HG02623 (cell line): Measurements from ENCODE around the gene DSP.

Experiments used
- ATAC-seq: cut with Tn5 transposase; IDR thresholded peaks from one replicate; pipeline ENCODE4 v1.9.1; 2021; ENCODE audit warnings: moderate library complexity; ENCODE audit not compliant: unreplicated experiment

Gene DSP, protein sequence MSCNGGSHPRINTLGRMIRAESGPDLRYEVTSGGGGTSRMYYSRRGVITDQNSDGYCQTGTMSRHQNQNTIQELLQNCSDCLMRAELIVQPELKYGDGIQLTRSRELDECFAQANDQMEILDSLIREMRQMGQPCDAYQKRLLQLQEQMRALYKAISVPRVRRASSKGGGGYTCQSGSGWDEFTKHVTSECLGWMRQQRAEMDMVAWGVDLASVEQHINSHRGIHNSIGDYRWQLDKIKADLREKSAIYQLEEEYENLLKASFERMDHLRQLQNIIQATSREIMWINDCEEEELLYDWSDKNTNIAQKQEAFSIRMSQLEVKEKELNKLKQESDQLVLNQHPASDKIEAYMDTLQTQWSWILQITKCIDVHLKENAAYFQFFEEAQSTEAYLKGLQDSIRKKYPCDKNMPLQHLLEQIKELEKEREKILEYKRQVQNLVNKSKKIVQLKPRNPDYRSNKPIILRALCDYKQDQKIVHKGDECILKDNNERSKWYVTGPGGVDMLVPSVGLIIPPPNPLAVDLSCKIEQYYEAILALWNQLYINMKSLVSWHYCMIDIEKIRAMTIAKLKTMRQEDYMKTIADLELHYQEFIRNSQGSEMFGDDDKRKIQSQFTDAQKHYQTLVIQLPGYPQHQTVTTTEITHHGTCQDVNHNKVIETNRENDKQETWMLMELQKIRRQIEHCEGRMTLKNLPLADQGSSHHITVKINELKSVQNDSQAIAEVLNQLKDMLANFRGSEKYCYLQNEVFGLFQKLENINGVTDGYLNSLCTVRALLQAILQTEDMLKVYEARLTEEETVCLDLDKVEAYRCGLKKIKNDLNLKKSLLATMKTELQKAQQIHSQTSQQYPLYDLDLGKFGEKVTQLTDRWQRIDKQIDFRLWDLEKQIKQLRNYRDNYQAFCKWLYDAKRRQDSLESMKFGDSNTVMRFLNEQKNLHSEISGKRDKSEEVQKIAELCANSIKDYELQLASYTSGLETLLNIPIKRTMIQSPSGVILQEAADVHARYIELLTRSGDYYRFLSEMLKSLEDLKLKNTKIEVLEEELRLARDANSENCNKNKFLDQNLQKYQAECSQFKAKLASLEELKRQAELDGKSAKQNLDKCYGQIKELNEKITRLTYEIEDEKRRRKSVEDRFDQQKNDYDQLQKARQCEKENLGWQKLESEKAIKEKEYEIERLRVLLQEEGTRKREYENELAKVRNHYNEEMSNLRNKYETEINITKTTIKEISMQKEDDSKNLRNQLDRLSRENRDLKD (N-terminal part only)

DNA sequence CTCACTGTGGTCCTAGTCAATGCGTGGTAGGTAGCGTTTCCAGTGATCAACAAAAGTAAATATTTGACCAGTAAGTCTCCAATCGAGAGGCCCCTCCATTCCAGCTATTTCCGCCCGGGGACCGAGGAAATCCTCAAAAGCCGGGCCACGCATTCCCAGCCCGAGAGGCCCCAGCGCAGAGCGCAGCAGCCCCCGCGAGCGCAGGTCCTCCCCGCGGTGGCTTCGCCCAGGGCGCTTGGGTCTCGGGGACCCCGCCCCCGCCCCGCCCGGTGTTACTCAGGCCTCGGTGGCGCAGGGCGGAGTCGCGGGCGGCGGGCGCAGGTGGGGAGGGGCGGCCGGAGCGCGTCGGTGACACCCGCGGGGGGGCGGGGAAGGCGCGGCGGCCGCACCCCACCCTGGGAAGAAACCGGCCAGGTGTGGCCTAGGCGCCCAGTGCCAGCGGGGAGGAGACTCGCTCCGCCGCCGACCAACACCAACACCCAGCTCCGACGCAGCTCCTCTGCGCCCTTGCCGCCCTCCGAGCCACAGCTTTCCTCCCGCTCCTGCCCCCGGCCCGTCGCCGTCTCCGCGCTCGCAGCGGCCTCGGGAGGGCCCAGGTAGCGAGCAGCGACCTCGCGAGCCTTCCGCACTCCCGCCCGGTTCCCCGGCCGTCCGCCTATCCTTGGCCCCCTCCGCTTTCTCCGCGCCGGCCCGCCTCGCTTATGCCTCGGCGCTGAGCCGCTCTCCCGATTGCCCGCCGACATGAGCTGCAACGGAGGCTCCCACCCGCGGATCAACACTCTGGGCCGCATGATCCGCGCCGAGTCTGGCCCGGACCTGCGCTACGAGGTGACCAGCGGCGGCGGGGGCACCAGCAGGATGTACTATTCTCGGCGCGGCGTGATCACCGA, at the start of gene DSP:
Gene DSP, plus strand, starts transcription at position 497 of the 890 bp plus-strand sequence. Its CDS starts 245 bp downstream, at position 742.
- ATAC-seq = no peak

DNA sequence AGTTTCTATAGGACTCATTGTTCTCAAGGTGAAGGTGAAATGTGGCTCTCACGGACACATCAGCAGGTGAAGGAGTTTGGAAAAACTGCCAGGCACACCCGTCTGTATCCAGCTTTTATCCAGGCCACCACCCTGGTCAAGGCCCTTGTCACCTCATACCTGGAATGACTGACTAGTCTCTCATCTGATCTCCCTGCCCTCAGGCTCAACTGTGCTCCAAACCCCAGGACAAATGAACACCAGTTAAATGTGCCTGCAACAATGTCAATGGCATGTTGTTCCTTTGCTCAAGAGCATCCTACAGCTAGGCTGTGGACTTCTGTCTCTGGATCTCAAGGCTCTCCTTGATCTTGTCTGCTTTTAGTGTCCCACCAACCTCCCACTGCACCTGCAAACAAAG, 47.6 kb upstream of the DSP start:
- ATAC-seq = no peak

DNA sequence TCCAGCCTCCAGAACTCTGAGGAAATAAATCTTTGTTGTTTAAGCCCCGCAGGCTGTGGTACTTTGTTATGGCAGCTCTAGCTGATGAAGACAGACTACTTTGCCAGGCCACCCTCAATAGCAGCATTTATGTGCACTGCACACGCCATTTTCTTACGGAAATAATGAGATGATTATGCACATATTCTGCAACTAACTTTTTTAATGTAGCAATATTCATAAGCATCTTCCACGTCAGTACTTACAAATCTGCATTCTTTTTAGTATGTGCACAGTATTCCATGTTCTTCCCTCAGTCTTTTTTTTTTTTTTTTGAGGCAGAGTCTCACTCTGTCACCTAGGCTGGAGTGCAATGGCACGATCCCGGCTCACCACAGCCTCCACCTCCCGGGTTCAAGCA, 46.8 kb upstream of the DSP start:
- ATAC-seq = no peak

DNA sequence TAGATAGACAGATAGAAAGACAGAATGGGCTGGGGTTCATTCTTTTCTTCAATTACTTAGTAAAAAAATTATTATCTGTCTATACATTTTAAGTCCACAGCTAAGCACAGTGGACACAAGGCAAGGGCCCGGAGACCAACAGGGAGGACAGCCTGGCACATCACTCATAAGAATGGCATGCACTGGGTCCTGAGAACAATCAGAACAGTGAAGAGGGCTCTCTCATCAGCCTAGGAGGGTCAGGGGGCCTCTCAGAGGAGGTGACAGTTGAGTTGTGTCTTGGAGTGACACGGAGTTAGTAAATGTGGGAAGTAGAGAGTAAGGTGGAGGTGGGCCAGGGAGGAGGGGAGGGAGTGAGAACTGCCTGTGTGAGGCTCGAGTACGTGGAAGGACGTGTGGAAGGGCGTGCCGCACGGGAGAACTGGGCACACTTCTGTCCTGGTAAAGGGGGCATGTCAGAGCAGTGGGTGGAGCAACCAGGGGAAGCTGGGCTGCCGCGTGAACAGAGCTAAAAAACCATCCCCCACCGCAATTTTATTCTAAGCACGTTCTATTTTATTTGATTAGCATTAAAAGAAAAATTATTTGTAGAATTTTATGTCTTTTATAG, 45.1 kb upstream of the DSP start:
- no peak for ATAC-seq

DNA sequence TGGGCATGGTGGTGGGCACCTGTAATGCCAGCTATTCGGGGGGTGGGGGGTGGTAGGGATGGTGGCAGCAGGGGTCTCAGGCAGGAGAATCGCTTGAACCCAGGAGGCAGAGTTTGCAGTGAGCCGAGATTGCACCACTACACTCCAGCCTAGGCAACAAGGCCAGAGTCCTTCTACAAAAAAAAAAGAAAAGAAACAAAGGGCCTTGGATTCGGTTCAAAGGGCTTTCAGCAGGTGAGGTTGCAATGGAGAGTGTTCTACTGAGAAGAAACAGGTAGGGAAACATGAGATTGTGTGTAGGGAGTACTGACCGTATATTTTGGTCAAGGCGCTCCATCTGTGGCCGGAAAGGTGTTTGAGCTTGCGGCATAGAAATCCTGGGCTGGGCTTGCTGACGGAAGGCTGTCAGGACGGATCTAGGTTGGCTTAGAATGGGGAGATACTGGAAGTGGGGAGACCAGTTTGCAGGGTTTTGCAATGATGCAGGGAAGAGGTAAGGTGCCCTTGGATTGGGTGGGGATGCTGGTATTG, 40.7 kb upstream of the DSP start:
- no peak for ATAC-seq

DNA sequence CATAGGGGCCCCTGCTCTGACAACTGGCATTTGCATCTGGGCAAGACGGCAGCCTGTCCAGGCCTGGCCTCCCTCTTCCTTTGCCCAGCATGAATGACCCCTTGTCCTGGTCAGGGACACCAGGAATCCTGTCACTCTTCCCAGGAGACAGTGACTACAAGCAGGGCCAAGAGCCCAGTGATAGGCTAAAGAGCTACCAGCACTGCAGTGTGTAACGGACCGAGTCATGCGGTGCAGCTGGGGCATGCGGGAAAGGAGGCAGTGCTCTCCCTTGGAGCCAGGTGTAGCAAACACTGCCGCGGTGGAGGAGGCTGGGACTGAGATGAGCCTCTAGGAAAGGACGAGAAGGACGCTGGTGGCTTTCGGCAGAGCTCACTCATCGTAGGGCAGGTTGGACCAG, 38.7 kb upstream of the DSP start:
- ATAC-seq = no peak

DNA sequence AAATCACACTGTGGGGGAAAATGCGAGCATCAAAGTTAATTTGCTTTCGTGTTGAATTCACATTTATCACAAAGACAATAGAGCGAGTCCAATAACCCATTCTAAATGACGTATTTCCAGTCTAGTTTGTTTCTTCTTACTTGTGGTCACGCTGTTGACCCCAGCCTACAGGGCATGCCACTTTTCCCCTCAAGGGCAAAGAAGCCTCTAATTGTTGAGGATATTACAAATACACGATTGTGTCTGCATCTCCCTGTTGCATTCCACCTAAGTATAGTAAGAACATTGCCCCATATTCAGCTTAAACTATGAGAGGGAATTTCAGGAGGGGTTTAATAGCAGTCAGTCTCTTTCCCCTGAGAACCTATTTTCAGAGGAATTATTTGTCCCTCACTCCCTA, 37.4 kb upstream of the DSP start:
- ATAC-seq = no peak

DNA sequence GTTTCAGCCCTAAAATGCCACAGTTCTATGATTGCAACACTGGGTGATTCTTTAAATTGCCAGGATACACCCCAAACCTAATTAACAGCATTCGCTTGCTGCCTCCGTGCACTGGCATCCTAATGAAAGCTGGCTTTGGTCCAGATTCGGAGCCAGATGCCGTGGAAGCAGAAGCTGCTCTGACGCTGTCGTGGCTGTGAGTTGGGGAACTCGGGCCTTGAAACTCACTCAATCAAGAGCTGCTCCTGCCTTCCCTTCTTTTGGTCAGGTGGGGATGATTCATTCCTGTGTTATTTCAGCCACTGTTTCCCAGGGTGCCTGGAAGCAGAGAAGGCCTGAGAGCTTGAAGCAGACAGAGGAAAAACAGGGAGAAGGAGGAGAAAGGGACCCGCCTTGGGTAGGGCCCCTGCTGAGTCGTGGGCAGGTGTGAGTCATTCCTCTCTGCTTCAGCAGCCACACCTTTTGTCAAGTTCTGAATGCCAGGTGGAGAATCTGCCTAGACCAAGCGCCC, 36.2 kb upstream of the DSP start:
- ATAC-seq = no peak

DNA sequence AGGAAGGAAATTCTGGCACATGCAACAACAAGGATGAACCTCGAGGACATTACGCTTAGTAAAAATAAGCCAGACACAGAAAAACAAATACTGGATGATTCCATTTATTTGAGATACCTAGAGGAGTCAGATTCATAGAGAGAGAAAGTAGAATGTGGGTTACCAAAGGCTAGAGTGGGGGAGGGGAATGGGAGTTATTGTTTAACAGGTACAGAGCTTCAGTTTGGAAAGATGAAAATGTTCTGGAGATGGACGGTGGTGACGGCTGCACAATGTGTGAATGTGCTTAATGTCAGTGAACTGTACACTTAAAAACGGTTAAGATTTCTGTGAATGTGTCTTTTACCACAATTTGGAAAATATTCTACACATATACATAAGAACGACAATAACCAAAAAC, 33.9 kb upstream of the DSP start:
- ATAC-seq = no peak

DNA sequence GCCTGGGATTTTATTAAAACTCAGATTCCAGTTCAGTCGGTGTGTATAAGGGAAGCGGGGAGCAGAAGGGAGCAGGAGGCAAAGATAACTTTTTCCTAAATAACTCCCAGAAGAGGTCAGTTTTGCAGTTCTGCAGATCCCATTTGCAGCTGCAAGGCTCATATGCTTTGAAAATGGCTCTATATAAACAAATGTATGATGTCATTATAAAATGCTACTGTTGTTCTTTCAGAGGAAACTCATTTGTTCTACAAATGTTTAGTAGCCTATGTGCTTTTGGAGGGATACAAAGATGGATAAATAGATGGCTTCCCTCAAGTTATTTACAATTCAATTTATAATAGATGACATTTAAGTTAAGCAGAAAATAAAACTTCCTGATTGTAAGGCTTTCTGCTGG, 29.2 kb upstream of the DSP start:
- no peak for ATAC-seq

DNA sequence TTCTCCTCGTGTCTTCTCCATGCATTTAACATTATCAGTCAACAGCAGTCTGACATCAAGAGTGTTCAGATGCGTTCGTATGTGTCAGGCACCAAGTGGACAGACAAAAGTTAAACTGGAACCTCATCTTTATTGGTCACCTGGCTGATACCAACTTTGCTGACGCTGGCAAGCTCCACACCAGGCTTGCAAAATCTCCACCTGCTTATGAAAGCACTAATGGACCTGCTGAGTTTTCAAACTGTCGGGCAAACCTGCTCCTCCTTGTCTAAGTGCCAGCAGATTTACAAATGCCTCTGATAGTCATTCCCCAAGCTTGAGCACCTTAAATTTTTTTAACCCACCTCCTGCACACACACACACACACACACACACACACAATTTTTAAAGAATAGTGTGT, 27.9 kb upstream of the DSP start:
- ATAC-seq = no peak

DNA sequence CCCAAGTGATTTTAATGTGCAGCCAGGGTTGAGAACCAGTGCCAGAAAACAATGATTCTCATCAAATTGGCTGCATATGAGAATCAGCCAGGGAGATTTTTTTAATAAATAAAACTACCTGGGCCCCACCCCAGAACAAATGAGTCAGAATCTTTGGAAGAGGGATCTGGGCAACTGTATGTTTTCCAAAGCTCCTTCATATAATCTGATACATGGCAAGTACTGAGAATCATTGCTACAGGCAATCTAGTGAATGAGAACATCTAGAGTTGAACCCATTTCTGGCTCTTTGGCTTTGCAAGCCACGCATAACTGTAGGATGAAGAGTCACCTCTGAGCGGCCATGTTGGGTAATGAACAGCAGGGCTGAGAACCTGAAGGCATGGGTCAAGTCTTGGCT, 26.1 kb upstream of the DSP start:
- no peak for ATAC-seq

DNA sequence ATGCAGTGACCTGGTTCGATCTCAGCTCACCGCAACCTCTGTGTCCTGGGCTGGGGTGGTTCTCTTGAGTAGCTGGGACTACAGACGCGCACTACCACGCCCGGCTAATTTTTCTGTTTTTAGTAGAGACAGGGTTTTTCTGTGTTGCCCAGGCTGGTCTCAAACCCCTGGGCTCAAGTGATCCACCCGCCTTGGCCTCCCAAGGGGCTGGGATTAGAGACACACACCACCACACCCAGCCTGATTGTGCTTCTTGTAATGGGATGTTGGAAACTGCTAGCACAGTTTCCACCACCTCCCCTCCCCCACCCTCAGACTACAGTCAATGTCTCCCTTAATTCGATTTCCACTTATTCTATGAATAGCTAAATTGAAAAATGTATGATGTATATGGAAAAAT, 22.6 kb upstream of the DSP start:
- no peak for ATAC-seq

DNA sequence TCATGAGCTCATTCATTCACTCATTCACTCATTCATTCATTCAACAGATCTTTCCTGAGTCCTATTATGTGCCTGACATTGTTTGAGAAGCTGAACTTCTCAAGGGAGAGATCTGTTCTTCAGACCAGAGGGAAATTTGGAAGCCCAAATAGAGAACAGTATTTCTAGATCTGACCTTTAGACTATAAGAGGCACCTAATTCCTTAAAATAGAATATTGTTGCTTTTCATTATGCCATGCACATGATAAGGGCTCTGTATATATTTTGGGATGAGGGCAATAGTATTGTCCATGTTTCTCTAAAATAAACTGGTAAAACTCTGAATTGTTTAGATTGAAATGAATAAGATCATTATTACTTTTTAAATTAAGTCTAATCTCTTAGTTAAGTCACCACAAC, 18.6 kb upstream of the DSP start:
- no peak for ATAC-seq

DNA sequence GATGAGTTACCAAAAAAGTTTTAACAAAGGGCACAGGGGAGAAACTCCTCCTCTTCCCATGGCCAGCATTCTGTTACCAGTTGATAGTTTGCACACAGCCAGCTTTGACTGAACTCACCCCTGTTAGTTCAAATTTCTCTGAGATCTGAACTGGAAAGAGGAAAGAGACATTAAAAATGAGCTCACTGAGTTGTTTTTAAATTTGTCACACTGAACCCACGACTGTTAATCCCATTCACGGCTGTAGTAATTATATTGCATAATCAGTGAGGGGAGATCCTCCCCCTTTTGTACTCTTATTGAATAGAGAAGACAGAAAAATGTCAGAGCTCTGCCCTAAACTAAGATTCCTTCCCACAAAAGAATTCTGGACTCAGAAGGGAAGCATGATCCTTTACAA, 17.5 kb upstream of the DSP start:
- no peak for ATAC-seq

DNA sequence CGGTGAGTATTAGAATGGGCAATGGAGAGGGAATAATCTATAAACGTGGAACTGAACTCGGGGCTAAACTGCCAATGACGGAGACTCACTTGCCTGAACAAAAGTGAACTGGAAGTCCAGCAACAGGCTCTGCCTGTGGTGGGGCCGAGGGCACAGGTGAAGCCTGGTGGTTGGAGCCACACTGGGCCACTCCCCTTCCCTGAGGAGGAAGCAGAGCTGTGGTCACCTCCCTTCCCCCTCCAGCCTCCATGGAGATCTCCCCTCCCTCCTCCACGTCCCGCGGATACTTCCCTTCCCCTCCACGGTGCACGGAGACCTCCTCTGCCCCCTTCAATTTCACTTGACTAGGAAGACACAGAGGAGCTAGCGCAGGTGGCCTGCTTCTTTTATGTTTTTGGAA, 14.7 kb upstream of the DSP start:
- no peak for ATAC-seq

DNA sequence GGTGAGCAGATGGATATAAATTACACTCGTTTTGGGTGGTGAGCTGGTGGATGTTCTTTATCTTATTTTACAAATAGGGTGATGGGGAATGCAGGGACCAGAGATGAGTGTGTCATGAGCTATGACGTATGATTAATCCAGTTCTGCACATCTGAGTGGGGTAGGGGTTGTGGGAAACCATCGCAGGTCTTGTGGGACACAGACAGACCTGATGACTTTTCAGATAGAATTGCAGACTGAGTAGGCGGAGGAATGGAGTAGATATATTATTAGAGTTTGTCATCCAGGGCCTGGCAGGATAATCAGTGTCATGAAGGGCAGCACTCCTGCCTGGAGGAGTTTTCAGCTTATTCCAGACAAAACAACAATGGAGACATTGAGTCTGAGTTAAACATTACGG, 12.9 kb upstream of the DSP start:
- ATAC-seq = no peak

DNA sequence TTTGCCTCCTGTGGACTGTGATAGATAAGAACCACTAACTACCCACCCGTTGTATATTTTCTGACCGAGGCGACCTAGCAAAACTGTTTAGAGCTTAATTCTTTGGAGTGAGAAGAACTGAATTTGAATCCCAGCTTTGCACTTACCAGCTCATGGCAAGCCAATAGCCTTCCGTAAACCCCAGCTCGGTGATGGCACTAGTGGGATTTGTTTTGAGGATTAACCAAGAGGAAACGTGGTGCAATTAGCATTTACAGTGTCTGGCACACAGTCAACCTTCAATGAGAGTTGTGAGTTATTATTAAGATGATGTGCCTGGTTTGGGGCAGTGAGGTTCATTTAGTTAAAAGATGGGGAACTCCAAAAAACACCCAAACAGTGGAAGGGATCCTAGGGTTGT, 12.3 kb upstream of the DSP start:
- no peak for ATAC-seq

DNA sequence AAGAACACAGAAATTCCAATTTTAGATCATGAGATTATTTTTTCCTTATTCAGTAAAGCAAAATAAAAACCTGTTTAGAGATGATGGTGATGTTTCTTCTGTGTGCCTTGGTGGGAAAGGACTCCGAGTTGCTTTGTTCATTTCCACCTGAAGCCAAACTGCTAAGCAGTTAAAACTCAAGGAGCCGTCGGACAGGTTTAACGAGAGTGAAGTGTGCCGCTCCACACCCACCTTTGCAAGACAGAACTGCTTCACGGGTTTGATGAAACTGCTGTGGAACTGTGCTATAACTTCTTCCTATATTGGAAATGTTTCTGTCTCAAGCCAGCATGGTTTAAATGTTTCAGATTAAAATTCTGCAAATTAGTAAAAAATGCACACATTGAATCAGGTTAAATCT, 9.2 kb upstream of the DSP start:
- ATAC-seq = no peak

DNA sequence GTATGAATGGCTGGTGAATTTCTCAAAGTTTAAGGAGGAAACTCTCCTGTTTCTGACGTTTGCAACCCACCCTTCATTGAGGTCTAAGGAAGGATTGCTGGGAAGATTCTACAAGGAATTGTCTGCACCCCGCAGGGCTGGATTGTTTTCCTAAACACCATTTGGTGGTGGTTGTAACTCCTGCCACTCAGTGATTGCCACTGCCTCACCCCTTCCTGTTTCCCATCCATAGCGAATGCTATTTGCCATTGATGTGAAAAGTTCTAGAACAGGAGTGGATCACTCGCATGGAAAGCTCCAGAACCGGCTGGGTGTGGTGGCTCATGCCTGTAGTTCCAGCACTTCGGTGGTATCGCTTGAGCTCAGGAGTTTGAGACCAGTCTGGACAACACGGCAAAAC, 8.7 kb upstream of the DSP start:
- no peak for ATAC-seq
